ENCODE measurements around the gene FBXO39. TPM values are rescaled to one million over a fixed set of nuclear protein-coding genes. Genes with fewer than 3 reads are reported as not detected.
"Not testable (repeated sequence)": the region's sequence is repeated elsewhere in the genome, so short reads cannot be mapped to it uniquely, and the experiment has no call there.

FBXO39 gene
- total RNA-seq, 2 experiments from 2014 or later = not detected

- H3K4me1 Mint-ChIP-seq (ENCODE audit: low read depth) = no peaks in the 10 kb centered on the region
- intact Hi-C loops (cut with micrococcal nuclease) = no loop called here
- H3K27ac Mint-ChIP-seq = no peak overlapping the region
- CTCF ChIA-PET = interaction anchor here (1.3 kb wide), 1 partner anchor 47 kb away, joined by 3 read pairs; no protein-coding TSS in a partner anchor
- no peaks in the 10 kb centered on the region for H3K9me3 Mint-ChIP-seq
- H3K36me3 Mint-ChIP-seq (ENCODE audit: low read depth) = no peaks in the 10 kb centered on the region
- peaks cover 7% of the 10 kb centered on the region for H3K27me3 Mint-ChIP-seq (ENCODE audit: low read depth)
- DNase-seq = no peak
- no peak overlapping the region for H3K4me3 Mint-ChIP-seq
Measured at GRCh38 chr17:6796017-6796886, 20.2 kb downstream of the FBXO39 start.

- Mint-ChIP-seq H3K4me1 (ENCODE audit: low read depth) (no peaks in the 10 kb centered on the region), H3K4me3 (no peak overlapping the region), H3K27me3 (ENCODE audit: low read depth) (peaks cover 7% of the 10 kb centered on the region), H3K36me3 (ENCODE audit: low read depth) (no peaks in the 10 kb centered on the region), H3K27ac (no peak overlapping the region), H3K9me3 (no peaks in the 10 kb centered on the region)
- no peak for DNase-seq
- CTCF ChIA-PET = no interaction called here
- intact Hi-C loops (cut with micrococcal nuclease) = no loop called here
Measured at GRCh38 chr17:6796887-6797490, 21.0 kb downstream of the FBXO39 start.

- intact Hi-C loops (cut with micrococcal nuclease) = no loop called here
- H3K27ac Mint-ChIP-seq = no peak overlapping the region
Measured at GRCh38 chr17:6797718-6798351, 21.8 kb downstream of the FBXO39 start.

GRCh38 chr17:6799738-6800137 lies 23.7 kb downstream of the FBXO39 start:
- no peaks in the 10 kb centered on the region for H3K36me3 Mint-ChIP-seq (ENCODE audit: low read depth)

More at GRCh38 chr17:6797718-6798351, 21.8 kb downstream of the FBXO39 start:
- DNase-seq = no peak
- Mint-ChIP-seq H3K36me3 (ENCODE audit: low read depth) (no peaks in the 10 kb centered on the region), H3K4me3 (no peak overlapping the region), H3K4me1 (ENCODE audit: low read depth) (no peaks in the 10 kb centered on the region), H3K27me3 (ENCODE audit: low read depth) (peaks cover 7% of the 10 kb centered on the region), H3K9me3 (no peaks in the 10 kb centered on the region)
- CTCF ChIA-PET = interaction anchor here (0.7 kb wide), 1 partner anchor 46 kb away, joined by 3 read pairs; no protein-coding TSS in a partner anchor

GRCh38 chr17:6800422-6801027 lies 24.5 kb downstream of the FBXO39 start:
- peaks cover 3% of the 10 kb centered on the region for H3K27me3 Mint-ChIP-seq (ENCODE audit: low read depth)
- intact Hi-C loops (cut with micrococcal nuclease) = no loop called here
- no peak overlapping the region for H3K4me3 Mint-ChIP-seq
- no peak for DNase-seq
- H3K4me1 Mint-ChIP-seq (ENCODE audit: low read depth) = no peaks in the 10 kb centered on the region
- no peaks in the 10 kb centered on the region for H3K36me3 Mint-ChIP-seq (ENCODE audit: low read depth)
- CTCF ChIA-PET = interaction anchor here (2.4 kb wide), 1 partner anchor 43 kb away, joined by 7 read pairs; no protein-coding TSS in a partner anchor
- H3K27ac Mint-ChIP-seq = no peak overlapping the region
- H3K9me3 Mint-ChIP-seq = no peaks in the 10 kb centered on the region

More at GRCh38 chr17:6799738-6800137, 23.7 kb downstream of the FBXO39 start:
- Mint-ChIP-seq H3K4me3 (no peak overlapping the region), H3K9me3 (no peaks in the 10 kb centered on the region), H3K27me3 (ENCODE audit: low read depth) (peaks cover 3% of the 10 kb centered on the region), H3K27ac (no peak overlapping the region), H3K4me1 (ENCODE audit: low read depth) (no peaks in the 10 kb centered on the region)
- intact Hi-C loops (cut with micrococcal nuclease) = no loop called here
- DNase-seq = no peak
- CTCF ChIA-PET = interaction anchor here (2.4 kb wide), 1 partner anchor 44 kb away, joined by 7 read pairs; no protein-coding TSS in a partner anchor

GRCh38 chr17:6811510-6811909 lies 35.5 kb downstream of the FBXO39 start:
- CTCF ChIA-PET = no interaction called here
- Mint-ChIP-seq H3K9me3 (no peaks in the 10 kb centered on the region), H3K4me1 (ENCODE audit: low read depth) (no peaks in the 10 kb centered on the region), H3K27me3 (ENCODE audit: low read depth) (peaks cover 10% of the 10 kb centered on the region), H3K4me3 (no peak overlapping the region), H3K36me3 (ENCODE audit: low read depth) (no peaks in the 10 kb centered on the region), H3K27ac (no peak overlapping the region)
- DNase-seq = no peak
- intact Hi-C loops (cut with micrococcal nuclease) = no loop called here

- intact Hi-C loops (cut with micrococcal nuclease) = no loop called here
- Mint-ChIP-seq H3K4me1 (ENCODE audit: low read depth) (no peaks in the 10 kb centered on the region), H3K36me3 (ENCODE audit: low read depth) (no peaks in the 10 kb centered on the region), H3K9me3 (no peaks in the 10 kb centered on the region), H3K4me3 (no peak overlapping the region), H3K27me3 (ENCODE audit: low read depth) (peaks cover 12% of the 10 kb centered on the region), H3K27ac (no peak overlapping the region)
- no peak for DNase-seq
- CTCF ChIA-PET = no interaction called here
Measured at GRCh38 chr17:6812295-6812694, 36.3 kb downstream of the FBXO39 start.

GRCh38 chr17:6815775-6816174 lies 39.8 kb downstream of the FBXO39 start:
- DNase-seq = peak; percentile 8
- intact Hi-C loops (cut with micrococcal nuclease) = no loop called here
- no peak overlapping the region for H3K27ac Mint-ChIP-seq

GRCh38 chr17:6816368-6816767 lies 40.4 kb downstream of the FBXO39 start:
- CTCF ChIA-PET; H3K9me3 Mint-ChIP-seq; H3K27ac Mint-ChIP-seq; DNase-seq; H3K36me3 Mint-ChIP-seq (ENCODE audit: low read depth); intact Hi-C loops (cut with micrococcal nuclease); H3K4me3 Mint-ChIP-seq; H3K4me1 Mint-ChIP-seq (ENCODE audit: low read depth); H3K27me3 Mint-ChIP-seq (ENCODE audit: low read depth): not testable (repeated sequence)

More at GRCh38 chr17:6815775-6816174, 39.8 kb downstream of the FBXO39 start:
- no peak overlapping the region for H3K4me3 Mint-ChIP-seq
- H3K4me1 Mint-ChIP-seq (ENCODE audit: low read depth) = no peaks in the 10 kb centered on the region
- no peaks in the 10 kb centered on the region for H3K9me3 Mint-ChIP-seq
- H3K36me3 Mint-ChIP-seq (ENCODE audit: low read depth) = no peaks in the 10 kb centered on the region
- CTCF ChIA-PET = no interaction called here
- H3K27me3 Mint-ChIP-seq (ENCODE audit: low read depth) = peaks cover 9% of the 10 kb centered on the region

- no peaks in the 10 kb centered on the region for H3K4me1 Mint-ChIP-seq (ENCODE audit: low read depth)
- H3K36me3 Mint-ChIP-seq (ENCODE audit: low read depth) = no peaks in the 10 kb centered on the region
- CTCF ChIA-PET = no interaction called here
- no peaks in the 10 kb centered on the region for H3K9me3 Mint-ChIP-seq
- no peak overlapping the region for H3K4me3 Mint-ChIP-seq
- H3K27me3 Mint-ChIP-seq (ENCODE audit: low read depth) = peaks cover 7% of the 10 kb centered on the region
- DNase-seq = no peak
- intact Hi-C loops (cut with micrococcal nuclease) = no loop called here
- no peak overlapping the region for H3K27ac Mint-ChIP-seq
Measured at GRCh38 chr17:6818938-6819337, 42.9 kb downstream of the FBXO39 start.

GRCh38 chr17:6823011-6823442 lies 47.0 kb downstream of the FBXO39 start:
- H3K4me1 Mint-ChIP-seq (ENCODE audit: low read depth) = no peaks in the 10 kb centered on the region
- intact Hi-C loops (cut with micrococcal nuclease) = no loop called here
- CTCF ChIA-PET = no interaction called here
- H3K36me3 Mint-ChIP-seq (ENCODE audit: low read depth) = no peaks in the 10 kb centered on the region
- H3K9me3 Mint-ChIP-seq = no peaks in the 10 kb centered on the region
- peaks cover 2% of the 10 kb centered on the region for H3K27me3 Mint-ChIP-seq (ENCODE audit: low read depth)
- DNase-seq = no peak
- no peak overlapping the region for H3K27ac Mint-ChIP-seq
- no peak overlapping the region for H3K4me3 Mint-ChIP-seq

- no peak for DNase-seq
- Mint-ChIP-seq H3K36me3 (ENCODE audit: low read depth) (no peaks in the 10 kb centered on the region), H3K27ac (no peak overlapping the region), H3K4me3 (no peak overlapping the region), H3K27me3 (ENCODE audit: low read depth) (peaks cover 36% of the 10 kb centered on the region), H3K4me1 (ENCODE audit: low read depth) (peaks cover 11% of the 10 kb centered on the region), H3K9me3 (no peaks in the 10 kb centered on the region)
- CTCF ChIA-PET = no interaction called here
- intact Hi-C loops (cut with micrococcal nuclease) = no loop called here
Measured at GRCh38 chr17:6830383-6830986, 54.5 kb downstream of the FBXO39 start.

All from activated naive CD4-positive, alpha-beta T cell treated with anti-CD3 and anti-CD28 coated beads for 36 hours (primary cell).